Skeletal muscle tissue (tissue), 4 donors: ENCODE measurements around the gene ABCA13. TPM values are rescaled to one million over a fixed set of nuclear protein-coding genes. Genes with fewer than 3 reads are reported as not detected.

ENCODE experiments used
- H3K27ac ChIP-seq: one replicate; pipeline ENCODE4 v1.7.0; 2013; ENCODE audit warnings: mild to moderate bottlenecking, low read depth, low read length, inconsistent platforms
- H3K27me3 ChIP-seq, 3 donors: one replicate each; pipeline ENCODE4 v1.7.0; 2013; ENCODE audit warnings: low read length in 3 of 3; ENCODE audit not compliant: control insufficient read depth in 3 of 3, insufficient read depth in 3 of 3
- H3K36me3 ChIP-seq, 3 donors: one replicate each; pipeline ENCODE4 v1.7.0; 2013; ENCODE audit warnings: low read length in 3 of 3; ENCODE audit not compliant: control insufficient read depth in 3 of 3, insufficient read depth in 3 of 3
- H3K4me1 ChIP-seq, 3 donors: one replicate each; pipeline ENCODE4 v1.7.0; 2013; ENCODE audit warnings: low read length in 3 of 3, mild to moderate bottlenecking in 3 of 3; ENCODE audit not compliant: control insufficient read depth in 3 of 3, insufficient read depth in 3 of 3
- H3K4me3 ChIP-seq, 3 donors: one replicate each; pipeline ENCODE4 v1.7.0; 2013; ENCODE audit warnings: low read length in 3 of 3
- H3K9ac ChIP-seq, 3 donors: one replicate each; pipeline ENCODE4 v1.7.0; 2013; ENCODE audit warnings: low read length in 3 of 3, mild to moderate bottlenecking in 3 of 3, moderate library complexity in 2 of 3, low read depth in 1 of 3
- H3K9me3 ChIP-seq, 3 donors: one replicate each; pipeline ENCODE4 v1.7.0; 2013; ENCODE audit warnings: low read length in 3 of 3; ENCODE audit not compliant: control insufficient read depth in 3 of 3
- total RNA-seq: library from RNA; depleted of rRNA; stranded (reverse); fragments of >200 nt; gene quantifications from one replicate; pipeline ENCODE4 v1.2.3, GENCODE V29; 2014
- donor health status: Osteomylitis.

The ABCA13 gene
- total RNA-seq, 1 donor from 2014 or later: 0.52 TPM

GRCh38 chr7:48255046-48255445 is 83.8 kb downstream of the ABCA13 start:
- H3K4me1 ChIP-seq: no peaks in the 10 kb centered on the region
- no peak overlapping the region for H3K9ac ChIP-seq
- H3K36me3 ChIP-seq: no peaks in the 10 kb centered on the region
- H3K9me3 ChIP-seq: peaks cover 0 to 2% (median 0%) of the 10 kb centered on the region in 3 donors
- H3K27me3 ChIP-seq: no peaks in the 10 kb centered on the region
- H3K4me3 ChIP-seq: no peak overlapping the region
- H3K27ac ChIP-seq: no peak overlapping the region

- Histone ChIP-seq H3K27me3 (no peaks in the 10 kb centered on the region), H3K9me3 (peaks cover 0 to 2% (median 0%) of the 10 kb centered on the region in 3 donors), H3K9ac (no peak overlapping the region), H3K4me3 (no peak overlapping the region), H3K27ac (no peak overlapping the region), H3K36me3 (no peaks in the 10 kb centered on the region), H3K4me1 (no peaks in the 10 kb centered on the region)
Observed at GRCh38 chr7:48259463-48260280, 88.4 kb downstream of the ABCA13 start.

GRCh38 chr7:48261696-48262095 is 90.4 kb downstream of the ABCA13 start:
- Histone ChIP-seq H3K4me3 (no peak overlapping the region), H3K27me3 (no peaks in the 10 kb centered on the region), H3K9me3 (peaks cover 0 to 2% (median 0%) of the 10 kb centered on the region in 3 donors), H3K9ac (no peak overlapping the region), H3K36me3 (no peaks in the 10 kb centered on the region), H3K4me1 (no peaks in the 10 kb centered on the region), H3K27ac (no peak overlapping the region)

- Histone ChIP-seq H3K4me3 (no peak overlapping the region), H3K9me3 (no peaks in the 10 kb centered on the region), H3K27ac (no peak overlapping the region), H3K4me1 (no peaks in the 10 kb centered on the region), H3K36me3 (no peaks in the 10 kb centered on the region), H3K9ac (no peak overlapping the region), H3K27me3 (no peaks in the 10 kb centered on the region)
Observed at GRCh38 chr7:48262606-48263310, 91.5 kb downstream of the ABCA13 start.

GRCh38 chr7:48263311-48263650 is 92.0 kb downstream of the ABCA13 start:
- Histone ChIP-seq H3K9me3 (no peaks in the 10 kb centered on the region), H3K9ac (no peak overlapping the region), H3K36me3 (no peaks in the 10 kb centered on the region)

GRCh38 chr7:48269066-48269465 is 97.8 kb downstream of the ABCA13 start:
- no peaks in the 10 kb centered on the region for H3K9me3 ChIP-seq
- no peak overlapping the region for H3K9ac ChIP-seq
- no peak overlapping the region for H3K4me3 ChIP-seq
- H3K36me3 ChIP-seq: no peaks in the 10 kb centered on the region
- H3K4me1 ChIP-seq: no peaks in the 10 kb centered on the region
- H3K27me3 ChIP-seq: no peaks in the 10 kb centered on the region
- H3K27ac ChIP-seq: no peak overlapping the region

More at GRCh38 chr7:48263311-48263650, 92.0 kb downstream of the ABCA13 start:
- Histone ChIP-seq H3K4me1 (no peaks in the 10 kb centered on the region), H3K4me3 (no peak overlapping the region), H3K27me3 (no peaks in the 10 kb centered on the region), H3K27ac (no peak overlapping the region)

- no peak overlapping the region for H3K27ac ChIP-seq
- H3K27me3 ChIP-seq: no peaks in the 10 kb centered on the region
- H3K4me3 ChIP-seq: no peak overlapping the region
- H3K36me3 ChIP-seq: no peaks in the 10 kb centered on the region
- H3K9ac ChIP-seq: no peak overlapping the region
- no peaks in the 10 kb centered on the region for H3K9me3 ChIP-seq
- H3K4me1 ChIP-seq: no peaks in the 10 kb centered on the region
Observed at GRCh38 chr7:48274662-48275061, 103.4 kb downstream of the ABCA13 start.

- Histone ChIP-seq H3K27ac (no peak overlapping the region), H3K4me1 (no peaks in the 10 kb centered on the region), H3K9ac (no peak overlapping the region), H3K9me3 (no peaks in the 10 kb centered on the region), H3K27me3 (no peaks in the 10 kb centered on the region), H3K36me3 (no peaks in the 10 kb centered on the region), H3K4me3 (no peak overlapping the region)
Observed at GRCh38 chr7:48279420-48279819, 108.2 kb downstream of the ABCA13 start.

- H3K9ac ChIP-seq: no peak overlapping the region
- no peaks in the 10 kb centered on the region for H3K4me1 ChIP-seq
- no peak overlapping the region for H3K4me3 ChIP-seq
- H3K36me3 ChIP-seq: no peaks in the 10 kb centered on the region
- no peaks in the 10 kb centered on the region for H3K9me3 ChIP-seq
- H3K27ac ChIP-seq: no peak overlapping the region
- H3K27me3 ChIP-seq: no peaks in the 10 kb centered on the region
Observed at GRCh38 chr7:48280100-48280499, 108.8 kb downstream of the ABCA13 start.

GRCh38 chr7:48285373-48285772 is 114.1 kb downstream of the ABCA13 start:
- no peaks in the 10 kb centered on the region for H3K36me3 ChIP-seq
- H3K9ac ChIP-seq: no peak overlapping the region
- no peaks in the 10 kb centered on the region for H3K9me3 ChIP-seq
- H3K4me3 ChIP-seq: no peak overlapping the region
- no peaks in the 10 kb centered on the region for H3K4me1 ChIP-seq
- H3K27ac ChIP-seq: no peak overlapping the region
- no peaks in the 10 kb centered on the region for H3K27me3 ChIP-seq
